Astrocyte (in vitro differentiated cells and primary cell): ENCODE data around the gene ZNF48.

Experiments
- EZH2 ChIP-seq: IDR thresholded peaks from 2 replicates; pipeline ENCODE4 v1.6.1; 2012; ENCODE audit warnings: mild to moderate bottlenecking, low read length, inconsistent platforms; ENCODE audit not compliant: insufficient read depth
- TF ChIP-seq, protein P1 (sequence below): IDR thresholded peaks from 2 replicates; pipeline ENCODE4 v1.5.1; 2011; ENCODE audit warnings: low read depth, mild to moderate bottlenecking, inconsistent platforms, low read length, moderate library complexity; ENCODE audit not compliant: insufficient read depth

DNA sequence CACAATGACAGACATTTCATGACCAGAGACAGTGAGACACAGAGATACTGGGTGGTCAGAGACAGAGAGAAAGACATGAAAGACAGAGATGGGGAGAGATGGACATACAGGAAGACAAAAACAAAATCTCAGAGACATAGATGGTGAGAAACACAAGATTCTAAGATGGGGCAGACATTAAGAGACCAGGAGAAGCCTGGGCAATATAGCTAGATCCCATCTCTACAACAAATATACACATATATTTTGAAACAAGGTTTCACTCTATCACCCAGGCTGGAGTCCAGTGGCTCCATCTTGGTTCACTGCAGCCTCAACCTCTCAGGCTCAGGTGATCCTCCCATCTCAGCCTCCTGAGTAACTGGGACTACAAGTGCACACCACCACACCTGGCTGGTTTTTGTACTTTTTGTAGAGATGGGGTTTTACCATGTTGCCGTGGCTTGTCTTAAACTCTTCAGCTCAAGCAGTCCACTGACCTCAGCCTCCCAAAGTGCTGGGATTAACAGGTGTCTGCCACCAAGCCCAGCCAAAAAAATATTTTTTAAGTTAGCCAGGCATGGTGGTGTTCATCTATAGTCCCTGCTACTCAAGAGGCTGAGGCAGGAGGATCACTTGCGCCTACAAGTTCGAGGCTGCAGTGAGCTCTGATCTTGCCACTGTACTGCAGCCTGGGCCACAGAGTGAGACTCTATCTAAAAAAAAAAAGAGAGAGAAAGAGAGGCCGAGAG, 15.0 kb upstream of the ZNF48 start:
- TF ChIP-seq, protein P1, sequence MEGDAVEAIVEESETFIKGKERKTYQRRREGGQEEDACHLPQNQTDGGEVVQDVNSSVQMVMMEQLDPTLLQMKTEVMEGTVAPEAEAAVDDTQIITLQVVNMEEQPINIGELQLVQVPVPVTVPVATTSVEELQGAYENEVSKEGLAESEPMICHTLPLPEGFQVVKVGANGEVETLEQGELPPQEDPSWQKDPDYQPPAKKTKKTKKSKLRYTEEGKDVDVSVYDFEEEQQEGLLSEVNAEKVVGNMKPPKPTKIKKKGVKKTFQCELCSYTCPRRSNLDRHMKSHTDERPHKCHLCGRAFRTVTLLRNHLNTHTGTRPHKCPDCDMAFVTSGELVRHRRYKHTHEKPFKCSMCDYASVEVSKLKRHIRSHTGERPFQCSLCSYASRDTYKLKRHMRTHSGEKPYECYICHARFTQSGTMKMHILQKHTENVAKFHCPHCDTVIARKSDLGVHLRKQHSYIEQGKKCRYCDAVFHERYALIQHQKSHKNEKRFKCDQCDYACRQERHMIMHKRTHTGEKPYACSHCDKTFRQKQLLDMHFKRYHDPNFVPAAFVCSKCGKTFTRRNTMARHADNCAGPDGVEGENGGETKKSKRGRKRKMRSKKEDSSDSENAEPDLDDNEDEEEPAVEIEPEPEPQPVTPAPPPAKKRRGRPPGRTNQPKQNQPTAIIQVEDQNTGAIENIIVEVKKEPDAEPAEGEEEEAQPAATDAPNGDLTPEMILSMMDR: no peak
- no peak for TF ChIP-seq EZH2
